Pancreas (tissue), 10 donors: ENCODE data around the gene TMEM170B. TPM values are rescaled to one million over a fixed set of nuclear protein-coding genes. Genes with fewer than 3 reads are reported as not detected.
A peak's percentile ranks its signal among the peaks of the same experiment; 100 is the strongest.

Experiments used
- ATAC-seq, 4 donors: fragments of 200-7000 bp; cut with Tn5 transposase; one replicate each; pipeline versions ENCODE4 v1.8.0 to v1.9.1; 2020; ENCODE audit warnings: mild to moderate bottlenecking in 4 of 4, moderate library complexity in 4 of 4
- DNase-seq, 6 donors: peaks; one replicate each; pipeline ENCODE4 v3.0.0-alpha.2; 2020
- FAIRE-seq: peaks from 2 replicates; lab custom pipeline; 2012; peaks lifted over from hg19 to GRCh38; lab: Jason Lieb, UNC
- H3K27ac ChIP-seq, 4 donors: fragments of 200-600 bp; sonication (generic); 1 replicate in 3 of 4; 2 replicates in 1 of 4; pipeline versions ENCODE4 v1.5.0 to v1.8.0; 2020
- H3K27me3 ChIP-seq, 4 donors: fragments of 200-600 bp; one replicate each; pipeline ENCODE4 v1.8.0; 2021
- H3K36me3 ChIP-seq, 3 donors: fragments of 200-600 bp; sonication (generic) in 1 of 3; one replicate each; pipeline versions ENCODE4 v1.5.0 to v1.8.0; 2020 to 2021
- H3K4me1 ChIP-seq, 3 donors: fragments of 200-600 bp; one replicate each; pipeline ENCODE4 v1.8.0; 2021
- H3K4me3 ChIP-seq, 4 donors: fragments of 200-600 bp; sonication (generic) in 2 of 4; one replicate each; pipeline versions ENCODE4 v1.5.0 to v1.8.0; 2020 to 2021
- H3K9me3 ChIP-seq, 4 donors: fragments of 200-600 bp; one replicate each; pipeline ENCODE4 v1.8.0; 2021
- CTCF ChIP-seq, 4 donors: fragments of 200-600 bp; sonication (generic) in 3 of 4; IDR thresholded peaks; one replicate each; pipeline versions ENCODE4 v1.5.0 to v1.8.0; 2021; ENCODE audit warnings: antibody characterized with exemption in 4 of 4
- WGBS, 2 donors: extraction: QIAGEN DNeasy Blood & Tissue Kit; methylation state at CpG; one replicate each; pipeline ENCODE4 v1.1.7; 2013; 5-methylcytosine and 5-hydroxymethylcytosine counted together
- intact Hi-C, 3 donors: fragments of 100-400 bp; cut with DNase I; formaldehyde crosslinking; loops; one replicate each; pipeline versions ENCODE4 v1.11.1 to v1.14.2; 2022
- polyA plus RNA-seq, 2 donors: library from polyadenylated mRNA; stranded (reverse); fragments of 200-250 nt; gene quantifications; one replicate each; pipeline ENCODE4 v1.2.3, GENCODE V29; 2013
- total RNA-seq, 6 donors: library from RNA; stranded (reverse); fragmentation: NEBNext Ultra II Directional in 4 of 6; extraction: Animal tissue kit (Norgen Biotek cat#: 25700) in 4 of 6; gene quantifications; one replicate each; pipeline versions ENCODE4 v1.2.1 to v1.2.4, GENCODE V29; 2021 to 2023
- donor health status: healthy with polysubstance abuse.
- donor health status: DM: no; HTN: no; CAD: no; lungs with moderate emphysema.
- donor health status: DM: no; HTN: no; CAD: no.
- donor health status: control.
- donor health status: control.
- donor health status: Bipolar disorder and iron deficiency.
- donor health status: DM: yes; HTN: yes; CAD: no.
- donor health status: DM: no; HTN: no; CAD: no.
- donor health status: DM: no; HTN: no; CAD: no.
- donor health status: DM: yes; HTN: yes; CAD: no.

TMEM170B gene
- total and polyA plus RNA-seq, 8 donors: 0.49 to 2.3 (median 1.4) TPM

- FAIRE-seq (no peak), ATAC-seq (peak; percentile 24 to 64 (median 38)), DNase-seq (peak in 2 of 6 donors; percentile 46 to 48)
- H3K27ac ChIP-seq: peak overlapping the region in 2 of 4 donors; percentile 42 to 62
- intact Hi-C loops: no loop called here
- H3K27me3 ChIP-seq: no peaks in the 10 kb centered on the region
- TF ChIP-seq CTCF (IDR thresholded peaks at IDR 0.05): no peak
- WGBS, 2 donors: 53 to 60% methylated on average over 11 of the region's 11 CpGs
- H3K4me3 ChIP-seq: no peak overlapping the region
- H3K4me1 ChIP-seq: peaks cover 26 to 36% (median 30%) of the 10 kb centered on the region in 3 donors
- H3K36me3 ChIP-seq: no peaks in the 10 kb centered on the region
- no peaks in the 10 kb centered on the region for H3K9me3 ChIP-seq
Measured at GRCh38 chr6:11632795-11633511, 95.4 kb downstream of the TMEM170B start.

Other genes starting within 250 kb of the TMEM170B start
- gene ADTRP, start 241.1 kb downstream of the TMEM170B start, total RNA-seq: under 1 TPM in 4 of 6 donors, not detected in 2; 0.09 to 0.44 (median 0.18) TPM
- gene ADTRP, start 241.1 kb downstream of the TMEM170B start, polyA plus RNA-seq: under 1 TPM in 1 of 2 donors, not detected in 1; 0.34 TPM